GM23338 (cell line): ENCODE measurements around the gene MCTP1. TPM values are rescaled to one million over a fixed set of nuclear protein-coding genes. Genes with fewer than 3 reads are reported as not detected.

ENCODE experiments used
- ATAC-seq: fragments of 200-7000 bp; cut with Tn5 transposase; 3 replicates; pipeline ENCODE4 v1.9.1; 2020
- DNase-seq: peaks from one replicate; pipeline ENCODE4 v3.0.0-alpha.2; 2015; ENCODE audit warnings: low spot score
- H2AFZ ChIP-seq: fragments of 200-600 bp; sonication (generic); 2 replicates; pipeline ENCODE4 v1.8.0; 2016; ENCODE audit warnings: antibody characterized with exemption, mild to moderate bottlenecking, moderate library complexity
- H3F3A ChIP-seq: fragments of 200-600 bp; sonication (generic); replicated peaks from 2 replicates; pipeline ENCODE4 v1.8.0; 2017; ENCODE audit warnings: antibody characterized with exemption, mixed run types, low read depth
- H3K27ac ChIP-seq: fragments of 200-600 bp; sonication (generic); 2 replicates; pipeline ENCODE4 v1.6.1; 2016; ENCODE audit warnings: low read depth
- H3K27me3 ChIP-seq: fragments of 200-600 bp; sonication (generic); 2 replicates; pipeline ENCODE4 v1.8.0; 2016; ENCODE audit warnings: mild to moderate bottlenecking, mixed run types, moderate library complexity; ENCODE audit not compliant: insufficient read depth
- H3K36me3 ChIP-seq: fragments of 200-600 bp; sonication (generic); 2 replicates; pipeline ENCODE4 v1.8.0; 2016; ENCODE audit warnings: mild to moderate bottlenecking; ENCODE audit not compliant: insufficient read depth
- H3K4me1 ChIP-seq: fragments of 200-600 bp; sonication (generic); 2 replicates; pipeline ENCODE4 v1.8.0; 2016; ENCODE audit warnings: mild to moderate bottlenecking, moderate library complexity; ENCODE audit not compliant: insufficient read depth
- H3K4me2 ChIP-seq: fragments of 200-600 bp; sonication (generic); 2 replicates; pipeline ENCODE4 v1.7.1; 2017; ENCODE audit warnings: mixed run types
- H3K4me3 ChIP-seq: fragments of 200-600 bp; sonication (generic); 2 replicates; pipeline ENCODE4 v1.6.1; 2016; ENCODE audit warnings: mixed run types
- H3K79me2 ChIP-seq: fragments of 200-600 bp; sonication (generic); replicated peaks from 2 replicates; pipeline ENCODE4 v1.8.0; 2017; ENCODE audit warnings: mild to moderate bottlenecking; ENCODE audit not compliant: insufficient read depth
- H3K9me2 ChIP-seq: fragments of 200-600 bp; sonication (generic); 2 replicates; pipeline ENCODE4 v1.8.0; 2017; ENCODE audit not compliant: insufficient read depth
- H4K20me1 ChIP-seq: fragments of 200-600 bp; sonication (generic); replicated peaks from 2 replicates; pipeline ENCODE4 v1.8.0; 2017; ENCODE audit warnings: mild to moderate bottlenecking; ENCODE audit not compliant: insufficient read depth
- H3K27ac Mint-ChIP-seq: 2 replicates; pipeline ENCODE4 v1.8.0; 2020; ENCODE audit warnings: inconsistent platforms, mild to moderate bottlenecking, moderate library complexity, mixed read lengths
- H3K27me3 Mint-ChIP-seq: 3 replicates; pipeline ENCODE4 v1.8.0; 2022; ENCODE audit warnings: low read depth, mild to moderate bottlenecking, moderate library complexity, mixed read lengths, inconsistent platforms; ENCODE audit not compliant: insufficient read depth, poor library complexity
- H3K36me3 Mint-ChIP-seq: 3 replicates; pipeline ENCODE4 v1.8.0; 2021; ENCODE audit warnings: low read depth, mild to moderate bottlenecking, inconsistent platforms, moderate library complexity, mixed read lengths
- H3K4me1 Mint-ChIP-seq: 3 replicates; pipeline ENCODE4 v1.8.0; 2020; ENCODE audit warnings: mild to moderate bottlenecking, inconsistent platforms, mixed read lengths
- H3K4me3 Mint-ChIP-seq: 3 replicates; pipeline ENCODE4 v1.8.0; 2021; ENCODE audit warnings: moderate library complexity, mild to moderate bottlenecking, inconsistent platforms, mixed read lengths
- H3K9me3 Mint-ChIP-seq: 3 replicates; pipeline ENCODE4 v1.8.0; 2020; ENCODE audit warnings: moderate library complexity, mild to moderate bottlenecking, inconsistent platforms, mixed read lengths
- EZH2phosphoT487 ChIP-seq: fragments of 200-600 bp; sonication (generic); IDR thresholded peaks from one replicate; pipeline ENCODE4 v1.8.1; 2018; ENCODE audit warnings: antibody characterized with exemption; ENCODE audit not compliant: unreplicated experiment
- JUNB ChIP-seq: IDR thresholded peaks from one replicate; pipeline ENCODE4 v1.6.1; 2016; ENCODE audit warnings: antibody characterized with exemption; ENCODE audit not compliant: unreplicated experiment
- POLR2AphosphoS5 ChIP-seq: IDR thresholded peaks from 2 replicates; pipeline ENCODE4 v1.6.1; 2016; ENCODE audit warnings: antibody characterized with exemption, low read depth
- ZNF331 ChIP-seq: fragments of 250-450 bp; sonication (Bioruptor Pico); IDR thresholded peaks from 2 replicates; pipeline ENCODE4 v1.5.0; 2020; ENCODE audit warnings: low read depth, mild to moderate bottlenecking, moderate library complexity
- polyA plus RNA-seq: library from polyadenylated mRNA; unstranded; fragments of >200 nt; fragmentation: Nextera tagmentation; extraction: Ambion mirVana; gene quantifications from 2 replicates; pipeline ENCODE4 v1.2.1, GENCODE V29; 2016
- total RNA-seq: library from RNA; depleted of rRNA; stranded (reverse); fragments of >200 nt; shearing (Covaris generic); gene quantifications from 2 replicates; pipeline ENCODE4 v1.2.3, GENCODE V29; 2014
- TF ChIP-seq, protein P1 (sequence below): fragments of 250-450 bp; sonication (Bioruptor Pico); IDR thresholded peaks from 2 replicates; pipeline ENCODE4 v1.5.0; 2020; ENCODE audit warnings: mild to moderate bottlenecking, moderate library complexity
- TF ChIP-seq, protein P2 (sequence below): IDR thresholded peaks from one replicate; pipeline ENCODE4 v1.6.1; 2018; ENCODE audit warnings: antibody characterized with exemption; ENCODE audit not compliant: unreplicated experiment

The MCTP1 gene
- total and polyA plus RNA-seq, 2 experiments from 2014 or later, result 3.7 to 4.2 TPM

DNA sequence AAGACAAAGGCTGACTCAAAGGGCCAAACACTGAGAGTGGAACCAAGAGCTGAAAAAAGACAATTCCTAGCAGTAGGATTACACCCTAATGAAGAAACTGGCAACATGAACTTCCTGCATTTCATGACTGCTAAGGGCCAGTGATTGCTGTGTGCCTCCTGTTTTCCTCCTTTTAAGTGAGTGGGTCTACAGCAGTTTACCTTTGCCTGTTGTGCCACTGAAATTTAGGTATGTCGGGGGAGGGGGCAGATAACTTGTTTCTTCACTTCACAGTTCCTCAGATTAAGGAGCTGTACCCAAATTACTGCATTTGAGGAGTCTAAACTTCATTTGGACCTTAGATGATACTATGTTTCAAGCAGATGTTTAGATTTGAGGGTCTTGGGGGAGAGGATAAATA is 191.7 kb downstream of the MCTP1 start:
- Mint-ChIP-seq H3K4me3 (no peak overlapping the region), H3K27me3 (no peaks in the 10 kb centered on the region), H3K27ac (peak overlapping the region; percentile 55; the same call in 1 of the 2 replicates), H3K36me3 (0 out of 3 replicates have a peak, but pooled peaks cover 7% of the 10 kb centered on the region), H3K9me3 (peaks cover 9% of the 10 kb centered on the region; the same call in 2 of the 3 replicates), H3K4me1 (peaks cover 8% of the 10 kb centered on the region)
- H3F3A ChIP-seq, result no peaks in the 10 kb centered on the region
- DNase-seq (peak; percentile 23), ATAC-seq (peak; percentile 46; the same call in 2 of the 3 replicates)
- H3K36me3 ChIP-seq, result no peaks in the 10 kb centered on the region
- H3K79me2 ChIP-seq, result no peaks in the 10 kb centered on the region
- no peaks in the 10 kb centered on the region for H3K9me2 ChIP-seq
- no peak overlapping the region for H3K4me2 ChIP-seq
- no peak overlapping the region for H3K4me3 ChIP-seq
- no peak overlapping the region for H3K27ac ChIP-seq
- H3K4me1 ChIP-seq, result peaks cover 7% of the 10 kb centered on the region; the same call in 1 of the 2 replicates
- H2AFZ ChIP-seq, result peak overlapping the region; percentile 6; the same call in 1 of the 2 replicates
- H3K27me3 ChIP-seq, result no peaks in the 10 kb centered on the region
- H4K20me1 ChIP-seq, result no peaks in the 10 kb centered on the region
- TF ChIP-seq EZH2phosphoT487, result no peak
- TF ChIP-seq, protein P1, sequence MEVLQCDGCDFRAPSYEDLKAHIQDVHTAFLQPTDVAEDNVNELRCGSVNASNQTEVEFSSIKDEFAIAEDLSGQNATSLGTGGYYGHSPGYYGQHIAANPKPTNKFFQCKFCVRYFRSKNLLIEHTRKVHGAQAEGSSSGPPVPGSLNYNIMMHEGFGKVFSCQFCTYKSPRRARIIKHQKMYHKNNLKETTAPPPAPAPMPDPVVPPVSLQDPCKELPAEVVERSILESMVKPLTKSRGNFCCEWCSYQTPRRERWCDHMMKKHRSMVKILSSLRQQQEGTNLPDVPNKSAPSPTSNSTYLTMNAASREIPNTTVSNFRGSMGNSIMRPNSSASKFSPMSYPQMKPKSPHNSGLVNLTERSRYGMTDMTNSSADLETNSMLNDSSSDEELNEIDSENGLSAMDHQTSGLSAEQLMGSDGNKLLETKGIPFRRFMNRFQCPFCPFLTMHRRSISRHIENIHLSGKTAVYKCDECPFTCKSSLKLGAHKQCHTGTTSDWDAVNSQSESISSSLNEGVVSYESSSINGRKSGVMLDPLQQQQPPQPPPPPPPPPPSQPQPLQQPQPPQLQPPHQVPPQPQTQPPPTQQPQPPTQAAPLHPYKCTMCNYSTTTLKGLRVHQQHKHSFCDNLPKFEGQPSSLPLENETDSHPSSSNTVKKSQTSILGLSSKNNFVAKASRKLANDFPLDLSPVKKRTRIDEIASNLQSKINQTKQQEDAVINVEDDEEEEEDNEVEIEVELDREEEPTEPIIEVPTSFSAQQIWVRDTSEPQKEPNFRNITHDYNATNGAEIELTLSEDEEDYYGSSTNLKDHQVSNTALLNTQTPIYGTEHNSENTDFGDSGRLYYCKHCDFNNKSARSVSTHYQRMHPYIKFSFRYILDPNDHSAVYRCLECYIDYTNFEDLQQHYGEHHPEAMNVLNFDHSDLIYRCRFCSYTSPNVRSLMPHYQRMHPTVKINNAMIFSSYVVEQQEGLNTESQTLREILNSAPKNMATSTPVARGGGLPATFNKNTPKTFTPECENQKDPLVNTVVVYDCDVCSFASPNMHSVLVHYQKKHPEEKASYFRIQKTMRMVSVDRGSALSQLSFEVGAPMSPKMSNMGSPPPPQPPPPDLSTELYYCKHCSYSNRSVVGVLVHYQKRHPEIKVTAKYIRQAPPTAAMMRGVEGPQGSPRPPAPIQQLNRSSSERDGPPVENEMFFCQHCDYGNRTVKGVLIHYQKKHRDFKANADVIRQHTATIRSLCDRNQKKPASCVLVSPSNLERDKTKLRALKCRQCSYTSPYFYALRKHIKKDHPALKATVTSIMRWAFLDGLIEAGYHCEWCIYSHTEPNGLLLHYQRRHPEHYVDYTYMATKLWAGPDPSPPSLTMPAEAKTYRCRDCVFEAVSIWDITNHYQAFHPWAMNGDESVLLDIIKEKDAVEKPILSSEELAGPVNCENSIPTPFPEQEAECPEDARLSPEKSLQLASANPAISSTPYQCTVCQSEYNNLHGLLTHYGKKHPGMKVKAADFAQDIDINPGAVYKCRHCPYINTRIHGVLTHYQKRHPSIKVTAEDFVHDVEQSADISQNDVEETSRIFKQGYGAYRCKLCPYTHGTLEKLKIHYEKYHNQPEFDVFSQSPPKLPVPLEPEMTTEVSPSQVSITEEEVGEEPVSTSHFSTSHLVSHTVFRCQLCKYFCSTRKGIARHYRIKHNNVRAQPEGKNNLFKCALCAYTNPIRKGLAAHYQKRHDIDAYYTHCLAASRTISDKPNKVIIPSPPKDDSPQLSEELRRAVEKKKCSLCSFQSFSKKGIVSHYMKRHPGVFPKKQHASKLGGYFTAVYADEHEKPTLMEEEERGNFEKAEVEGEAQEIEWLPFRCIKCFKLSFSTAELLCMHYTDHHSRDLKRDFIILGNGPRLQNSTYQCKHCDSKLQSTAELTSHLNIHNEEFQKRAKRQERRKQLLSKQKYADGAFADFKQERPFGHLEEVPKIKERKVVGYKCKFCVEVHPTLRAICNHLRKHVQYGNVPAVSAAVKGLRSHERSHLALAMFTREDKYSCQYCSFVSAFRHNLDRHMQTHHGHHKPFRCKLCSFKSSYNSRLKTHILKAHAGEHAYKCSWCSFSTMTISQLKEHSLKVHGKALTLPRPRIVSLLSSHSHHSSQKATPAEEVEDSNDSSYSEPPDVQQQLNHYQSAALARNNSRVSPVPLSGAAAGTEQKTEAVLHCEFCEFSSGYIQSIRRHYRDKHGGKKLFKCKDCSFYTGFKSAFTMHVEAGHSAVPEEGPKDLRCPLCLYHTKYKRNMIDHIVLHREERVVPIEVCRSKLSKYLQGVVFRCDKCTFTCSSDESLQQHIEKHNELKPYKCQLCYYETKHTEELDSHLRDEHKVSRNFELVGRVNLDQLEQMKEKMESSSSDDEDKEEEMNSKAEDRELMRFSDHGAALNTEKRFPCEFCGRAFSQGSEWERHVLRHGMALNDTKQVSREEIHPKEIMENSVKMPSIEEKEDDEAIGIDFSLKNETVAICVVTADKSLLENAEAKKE, result 0 out of 2 replicates have a peak, but pooled peaks have one; percentile 11

DNA sequence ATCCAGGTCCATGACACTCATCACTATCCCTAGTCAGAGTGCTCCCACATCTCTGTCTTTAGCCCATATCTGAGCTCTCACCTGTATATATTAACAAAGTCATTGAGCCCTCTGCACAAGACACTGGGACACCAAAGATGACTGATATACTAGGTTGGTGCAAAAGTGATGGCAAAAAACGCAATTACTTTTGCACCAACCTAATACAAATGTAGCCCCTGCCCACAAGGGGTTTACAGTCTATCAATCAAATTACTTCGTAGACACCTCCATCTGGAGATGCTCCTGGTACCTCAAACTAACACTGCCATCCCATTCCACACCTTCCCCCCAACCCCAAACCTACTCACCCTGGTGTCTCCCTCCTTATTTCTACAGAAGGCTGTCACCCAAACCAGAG is 194.1 kb downstream of the MCTP1 start:
- H3K27ac Mint-ChIP-seq, result no peak overlapping the region
- no peak for ATAC-seq
- TF ChIP-seq JUNB (no peak), POLR2AphosphoS5 (no peak), EZH2phosphoT487 (no peak), ZNF331 (CRISPR knock-in tag) (no peak)
- TF ChIP-seq, protein P2, sequence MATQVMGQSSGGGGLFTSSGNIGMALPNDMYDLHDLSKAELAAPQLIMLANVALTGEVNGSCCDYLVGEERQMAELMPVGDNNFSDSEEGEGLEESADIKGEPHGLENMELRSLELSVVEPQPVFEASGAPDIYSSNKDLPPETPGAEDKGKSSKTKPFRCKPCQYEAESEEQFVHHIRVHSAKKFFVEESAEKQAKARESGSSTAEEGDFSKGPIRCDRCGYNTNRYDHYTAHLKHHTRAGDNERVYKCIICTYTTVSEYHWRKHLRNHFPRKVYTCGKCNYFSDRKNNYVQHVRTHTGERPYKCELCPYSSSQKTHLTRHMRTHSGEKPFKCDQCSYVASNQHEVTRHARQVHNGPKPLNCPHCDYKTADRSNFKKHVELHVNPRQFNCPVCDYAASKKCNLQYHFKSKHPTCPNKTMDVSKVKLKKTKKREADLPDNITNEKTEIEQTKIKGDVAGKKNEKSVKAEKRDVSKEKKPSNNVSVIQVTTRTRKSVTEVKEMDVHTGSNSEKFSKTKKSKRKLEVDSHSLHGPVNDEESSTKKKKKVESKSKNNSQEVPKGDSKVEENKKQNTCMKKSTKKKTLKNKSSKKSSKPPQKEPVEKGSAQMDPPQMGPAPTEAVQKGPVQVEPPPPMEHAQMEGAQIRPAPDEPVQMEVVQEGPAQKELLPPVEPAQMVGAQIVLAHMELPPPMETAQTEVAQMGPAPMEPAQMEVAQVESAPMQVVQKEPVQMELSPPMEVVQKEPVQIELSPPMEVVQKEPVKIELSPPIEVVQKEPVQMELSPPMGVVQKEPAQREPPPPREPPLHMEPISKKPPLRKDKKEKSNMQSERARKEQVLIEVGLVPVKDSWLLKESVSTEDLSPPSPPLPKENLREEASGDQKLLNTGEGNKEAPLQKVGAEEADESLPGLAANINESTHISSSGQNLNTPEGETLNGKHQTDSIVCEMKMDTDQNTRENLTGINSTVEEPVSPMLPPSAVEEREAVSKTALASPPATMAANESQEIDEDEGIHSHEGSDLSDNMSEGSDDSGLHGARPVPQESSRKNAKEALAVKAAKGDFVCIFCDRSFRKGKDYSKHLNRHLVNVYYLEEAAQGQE, result no peak

More for the DNA sequence above, 194.1 kb downstream of the MCTP1 start:
- H4K20me1 ChIP-seq, result no peaks in the 10 kb centered on the region
- no peaks in the 10 kb centered on the region for H3K27me3 ChIP-seq
- no peak overlapping the region for H3K27ac ChIP-seq
- peaks cover 9% of the 10 kb centered on the region; the same call in 2 of the 3 replicates for H3K9me3 Mint-ChIP-seq
- H3K4me3 ChIP-seq, result no peak overlapping the region
- no peaks in the 10 kb centered on the region for H3K27me3 Mint-ChIP-seq
- H3K4me2 ChIP-seq, result no peak overlapping the region
- H2AFZ ChIP-seq, result no peak overlapping the region
- H3F3A ChIP-seq, result no peaks in the 10 kb centered on the region
- H3K4me3 Mint-ChIP-seq, result no peak overlapping the region
- H3K36me3 Mint-ChIP-seq, result 0 out of 3 replicates have a peak, but pooled peaks cover 7% of the 10 kb centered on the region
- H3K4me1 ChIP-seq, result peaks cover 7% of the 10 kb centered on the region; the same call in 1 of the 2 replicates
- H3K9me2 ChIP-seq, result no peaks in the 10 kb centered on the region
- H3K79me2 ChIP-seq, result no peaks in the 10 kb centered on the region
- no peak for DNase-seq
- H3K36me3 ChIP-seq, result no peaks in the 10 kb centered on the region
- peaks cover 8% of the 10 kb centered on the region for H3K4me1 Mint-ChIP-seq
